Endodermal cell (in vitro differentiated cells): ENCODE results near the gene PSMC3. TPM values are rescaled to one million over a fixed set of nuclear protein-coding genes. Genes with fewer than 3 reads are reported as not detected.

Experiments used
- DNase-seq: peaks from one replicate; pipeline ENCODE4 v3.0.0-alpha.2; 2017
- H3K27ac ChIP-seq: 2 replicates; pipeline ENCODE4 v1.5.1; 2013; ENCODE audit warnings: mild to moderate bottlenecking, low read depth, low read length, moderate library complexity
- H3K27me3 ChIP-seq: 2 replicates; pipeline ENCODE4 v1.6.1; 2013; ENCODE audit warnings: mild to moderate bottlenecking, low read length, moderate library complexity; ENCODE audit not compliant: insufficient read depth, control insufficient read depth, poor library complexity, severe bottlenecking
- H3K36me3 ChIP-seq: 2 replicates; pipeline ENCODE4 v1.7.0; 2013; ENCODE audit warnings: mild to moderate bottlenecking, low read length, moderate library complexity; ENCODE audit not compliant: control insufficient read depth, insufficient read depth
- H3K4me1 ChIP-seq: one replicate; pipeline ENCODE4 v1.7.0; 2013; ENCODE audit warnings: low read length; ENCODE audit not compliant: control insufficient read depth, insufficient read depth
- H3K4me3 ChIP-seq: 2 replicates; pipeline ENCODE4 v1.5.1; 2013; ENCODE audit warnings: mild to moderate bottlenecking, low read length, moderate library complexity
- H3K9ac ChIP-seq: 2 replicates; pipeline ENCODE4 v1.6.1; 2013; ENCODE audit warnings: mild to moderate bottlenecking, low read length, moderate library complexity; ENCODE audit not compliant: poor library complexity, severe bottlenecking; ENCODE audit errors: extremely low read depth
- H3K9me3 ChIP-seq: 2 replicates; pipeline ENCODE4 v1.6.1; 2013; ENCODE audit warnings: mild to moderate bottlenecking, low read length, moderate library complexity; ENCODE audit not compliant: control insufficient read depth
- H3K27ac Mint-ChIP-seq: 2 replicates; pipeline ENCODE4 v1.8.0; 2020; ENCODE audit warnings: mixed read lengths
- H3K27me3 Mint-ChIP-seq: 2 replicates; pipeline ENCODE4 v1.8.0; 2021; ENCODE audit warnings: mild to moderate bottlenecking, mixed read lengths; ENCODE audit not compliant: insufficient read depth
- H3K36me3 Mint-ChIP-seq: 2 replicates; pipeline ENCODE4 v1.8.0; 2020; ENCODE audit warnings: low read depth, mixed read lengths
- H3K4me1 Mint-ChIP-seq: 2 replicates; pipeline ENCODE4 v1.8.0; 2020; ENCODE audit warnings: mixed read lengths
- H3K4me3 Mint-ChIP-seq: 2 replicates; pipeline ENCODE4 v1.8.0; 2020; ENCODE audit warnings: mild to moderate bottlenecking, moderate library complexity, mixed read lengths
- H3K9me3 Mint-ChIP-seq: 2 replicates; pipeline ENCODE4 v1.8.0; 2020; ENCODE audit warnings: mild to moderate bottlenecking, mixed read lengths
- CTCF ChIP-seq: fragments of 200-600 bp; sonication (generic); conservative IDR thresholded peaks from 2 replicates; pipeline ENCODE4 v1.5.0; 2021; ENCODE audit warnings: antibody characterized with exemption, mild to moderate bottlenecking
- WGBS, 2 experiments: methylation state at CpG; one replicate each; pipeline versions ENCODE4 v1.1.5 to v1.1.7; 2013; ENCODE audit warnings: missing lambda C conversion rate in 2 of 2, mixed read lengths in 1 of 2; ENCODE audit not compliant: insufficient coverage in 1 of 2, insufficient read length in 1 of 2; 5-methylcytosine and 5-hydroxymethylcytosine counted together
- total RNA-seq, 2 donors: library from RNA; stranded (reverse); fragmentation: NEBNext Ultra II Directional in 1 of 2; extraction: Animal tissue kit (Norgen Biotek cat#: 25700) in 1 of 2; gene quantifications; 2 replicates in 1 of 2; 3 replicates in 1 of 2; pipeline ENCODE4 v1.2.1, GENCODE V29; 2021

PSMC3 gene
- total RNA-seq, 2 donors from 2014 or later: 152 to 175 TPM

- peak; percentile 79 for DNase-seq
- H3K9ac ChIP-seq: peak overlapping the region; percentile 74
- peak overlapping the region; percentile 97 for H3K4me3 ChIP-seq
- Mint-ChIP-seq H3K9me3 (no peaks in the 10 kb centered on the region), H3K4me3 (peak overlapping the region; percentile 82), H3K36me3 (peaks cover 12% of the 10 kb centered on the region), H3K27ac (peak overlapping the region; percentile 85), H3K4me1 (peaks cover 9% of the 10 kb centered on the region), H3K27me3 (no peaks in the 10 kb centered on the region)
- peak overlapping the region; percentile 57 for H3K27ac ChIP-seq
- peaks cover 19% of the 10 kb centered on the region for H3K36me3 ChIP-seq
- no peak for TF ChIP-seq CTCF
- H3K9me3 ChIP-seq: no peaks in the 10 kb centered on the region
- H3K4me1 ChIP-seq: peaks cover 2% of the 10 kb centered on the region
- H3K27me3 ChIP-seq: no peaks in the 10 kb centered on the region
- 12 to 59% methylated on average over 9 to 50 of the region's 50 CpGs for WGBS, 2 experiments
These were observed 17.4 kb downstream of the PSMC3 start for GRCh38 chr11:47408598-47409439.

DNA sequence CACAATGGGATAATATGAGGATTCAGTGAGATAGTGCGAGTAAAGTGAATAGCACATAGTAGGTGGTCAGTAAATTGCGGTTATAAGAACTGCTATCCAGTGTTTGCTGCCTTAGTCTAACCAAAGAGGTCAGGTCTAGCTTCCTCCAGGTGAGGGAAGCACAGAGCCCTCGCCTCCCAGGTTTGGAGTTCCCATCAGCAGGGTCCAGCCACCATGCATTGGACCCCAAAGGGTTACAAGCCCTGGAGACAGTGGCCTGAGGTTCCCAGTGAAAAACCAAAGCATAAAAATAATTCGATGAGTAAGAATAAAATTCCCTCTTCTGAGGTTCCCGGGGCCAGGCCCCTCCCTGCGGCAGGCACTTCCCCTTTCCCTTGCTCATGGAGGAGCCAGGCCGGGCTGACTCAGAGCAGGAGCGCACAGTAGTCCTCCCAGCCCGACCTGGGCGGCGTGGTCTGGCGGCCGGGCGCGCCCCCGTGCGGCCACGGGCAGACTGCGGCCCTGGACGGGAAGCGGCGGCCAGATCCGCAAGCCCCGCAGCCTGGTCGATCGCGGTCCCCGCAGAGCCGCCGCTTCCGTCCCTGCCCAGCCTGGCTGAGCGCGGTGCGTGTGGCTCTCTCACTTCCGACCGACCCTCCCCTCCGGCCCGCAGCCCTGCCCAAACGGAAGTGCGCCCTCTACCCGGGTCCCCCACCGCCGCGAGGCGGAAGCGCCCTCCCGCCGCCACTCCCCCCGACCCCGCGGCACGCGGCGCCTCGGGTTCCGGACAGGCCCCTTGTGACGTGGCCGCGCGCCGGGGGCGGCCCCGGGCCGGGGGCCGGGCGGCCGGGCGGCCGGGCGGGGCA, 18.3 kb downstream of the PSMC3 start, which contains the start of gene SLC39A13:
TSS of gene SLC39A13 (plus strand) at position 845 of the 845 bp plus-strand sequence. CDS start 1,505 bp downstream, outside the sequence.
- H3K9me3 ChIP-seq: no peaks in the 10 kb centered on the region
- WGBS, 2 experiments: 1 to 4% methylated on average over 26 to 70 of the region's 70 CpGs
- no peaks in the 10 kb centered on the region for H3K27me3 ChIP-seq
- H3K4me3 Mint-ChIP-seq: peak within 1 kb of the TSS; percentile 82
- TF ChIP-seq CTCF: peak; percentile 89
- H3K4me1 ChIP-seq: peaks cover 2% of the 10 kb centered on the region
- H3K36me3 ChIP-seq: peaks cover 19% of the 10 kb centered on the region
- H3K9me3 Mint-ChIP-seq: no peaks in the 10 kb centered on the region
- peak within 1 kb of the TSS; percentile 74 for H3K9ac ChIP-seq
- peak within 1 kb of the TSS; percentile 78 for H3K27ac ChIP-seq
- DNase-seq: peak; percentile 99
- peak within 1 kb of the TSS; percentile 97 for H3K4me3 ChIP-seq
- peaks cover 13% of the 10 kb centered on the region for H3K4me1 Mint-ChIP-seq
- peaks cover 4% of the 10 kb centered on the region for H3K36me3 Mint-ChIP-seq
- H3K27me3 Mint-ChIP-seq: no peaks in the 10 kb centered on the region
- peak within 1 kb of the TSS; percentile 97 for H3K27ac Mint-ChIP-seq

- H3K27me3 ChIP-seq: no peaks in the 10 kb centered on the region
- H3K9me3 ChIP-seq: no peaks in the 10 kb centered on the region
- peak overlapping the region; percentile 86 for H3K4me3 ChIP-seq
- H3K4me1 Mint-ChIP-seq: peaks cover 14% of the 10 kb centered on the region
- 71 to 80% methylated on average over 10 to 12 of the region's 12 CpGs for WGBS, 2 experiments
- H3K9ac ChIP-seq: peak overlapping the region; percentile 16
- peaks cover 2% of the 10 kb centered on the region for H3K4me1 ChIP-seq
- H3K36me3 Mint-ChIP-seq: no peaks in the 10 kb centered on the region
- TF ChIP-seq CTCF: peak; percentile 47
- peak; percentile 71 for DNase-seq
- peak overlapping the region; percentile 78 for H3K27ac ChIP-seq
- H3K36me3 ChIP-seq: peaks cover 15% of the 10 kb centered on the region
- H3K27ac Mint-ChIP-seq: peak overlapping the region; percentile 97
- H3K4me3 Mint-ChIP-seq: peak overlapping the region; percentile 82
- H3K27me3 Mint-ChIP-seq: no peaks in the 10 kb centered on the region
- H3K9me3 Mint-ChIP-seq: no peaks in the 10 kb centered on the region
These were observed 19.1 kb downstream of the PSMC3 start for GRCh38 chr11:47406896-47407745.
